Dendritic cell treated with granulocyte-macrophage colony-stimulating factor and Interleukin-4, amounts not matched to agents 40 ng/mL and 50 ng/mL, for 4 days (primary cell): Measurements from ENCODE around the gene QRICH2.

ENCODE experiments used
- H3K27ac Mint-ChIP-seq: one replicate; pipeline ENCODE4 v1.8.0; 2022; ENCODE audit warnings: mild to moderate bottlenecking, mixed read lengths
- H3K27me3 Mint-ChIP-seq: one replicate; pipeline ENCODE4 v1.8.0; 2022; ENCODE audit warnings: mild to moderate bottlenecking, mixed read lengths
- H3K36me3 Mint-ChIP-seq: one replicate; pipeline ENCODE4 v1.8.0; 2022; ENCODE audit warnings: low read depth, mixed read lengths
- H3K4me1 Mint-ChIP-seq: one replicate; pipeline ENCODE4 v1.8.0; 2022; ENCODE audit warnings: low read depth, mixed read lengths
- H3K4me3 Mint-ChIP-seq: one replicate; pipeline ENCODE4 v1.8.0; 2022; ENCODE audit warnings: mild to moderate bottlenecking, moderate library complexity, mixed read lengths
- H3K9me3 Mint-ChIP-seq: one replicate; pipeline ENCODE4 v1.8.0; 2022; ENCODE audit warnings: mixed read lengths
- intact Hi-C: fragments of 100-400 bp; cut with micrococcal nuclease; formaldehyde crosslinking; loops from one replicate; pipeline ENCODE4 v1.15.0; 2022

QRICH2 gene

GRCh38 chr17:76337413-76337777, 29.3 kb upstream of the QRICH2 start:
- Mint-ChIP-seq H3K9me3 (no peaks in the 10 kb centered on the region), H3K4me3 (no peak overlapping the region), H3K36me3 (peaks cover 33% of the 10 kb centered on the region), H3K4me1 (peaks cover 5% of the 10 kb centered on the region), H3K27ac (no peak overlapping the region), H3K27me3 (no peaks in the 10 kb centered on the region)
- intact Hi-C loops, result no loop called here

- intact Hi-C loops, result no loop called here
- Mint-ChIP-seq H3K4me3 (no peak overlapping the region), H3K4me1 (peaks cover 5% of the 10 kb centered on the region), H3K27ac (no peak overlapping the region), H3K27me3 (no peaks in the 10 kb centered on the region), H3K9me3 (no peaks in the 10 kb centered on the region), H3K36me3 (peaks cover 31% of the 10 kb centered on the region)
These were observed 28.8 kb upstream of the QRICH2 start for GRCh38 chr17:76336756-76337412.

- Mint-ChIP-seq H3K27me3 (no peaks in the 10 kb centered on the region), H3K27ac (no peak overlapping the region), H3K9me3 (no peaks in the 10 kb centered on the region), H3K36me3 (peaks cover 30% of the 10 kb centered on the region), H3K4me1 (peaks cover 5% of the 10 kb centered on the region), H3K4me3 (no peak overlapping the region)
- intact Hi-C loops, result no loop called here
These were observed 27.8 kb upstream of the QRICH2 start for GRCh38 chr17:76335716-76336381.

GRCh38 chr17:76333673-76334505, 25.8 kb upstream of the QRICH2 start:
- peaks cover 5% of the 10 kb centered on the region for H3K4me1 Mint-ChIP-seq
- H3K9me3 Mint-ChIP-seq, result no peaks in the 10 kb centered on the region
- H3K36me3 Mint-ChIP-seq, result peaks cover 31% of the 10 kb centered on the region
- H3K4me3 Mint-ChIP-seq, result no peak overlapping the region
- no peak overlapping the region for H3K27ac Mint-ChIP-seq
- intact Hi-C loops, result no loop called here
- no peaks in the 10 kb centered on the region for H3K27me3 Mint-ChIP-seq

GRCh38 chr17:76331083-76331482, 23.0 kb upstream of the QRICH2 start:
- Mint-ChIP-seq H3K4me1 (peaks cover 20% of the 10 kb centered on the region), H3K36me3 (peaks cover 52% of the 10 kb centered on the region), H3K9me3 (no peaks in the 10 kb centered on the region), H3K27me3 (no peaks in the 10 kb centered on the region), H3K27ac (no peak overlapping the region), H3K4me3 (no peak overlapping the region)
- intact Hi-C loops, result no loop called here

- no peak overlapping the region for H3K27ac Mint-ChIP-seq
- no peaks in the 10 kb centered on the region for H3K9me3 Mint-ChIP-seq
- intact Hi-C loops, result no loop called here
- H3K36me3 Mint-ChIP-seq, result peaks cover 66% of the 10 kb centered on the region
- H3K4me1 Mint-ChIP-seq, result peaks cover 20% of the 10 kb centered on the region
- no peak overlapping the region for H3K4me3 Mint-ChIP-seq
- H3K27me3 Mint-ChIP-seq, result no peaks in the 10 kb centered on the region
These were observed 21.6 kb upstream of the QRICH2 start for GRCh38 chr17:76329664-76330063.

- H3K27me3 Mint-ChIP-seq, result no peaks in the 10 kb centered on the region
- peak overlapping the region; percentile 72 for H3K27ac Mint-ChIP-seq
- no peaks in the 10 kb centered on the region for H3K9me3 Mint-ChIP-seq
- H3K36me3 Mint-ChIP-seq, result peaks cover 86% of the 10 kb centered on the region
- intact Hi-C loops, result no loop called here
- peak overlapping the region; percentile 39 for H3K4me3 Mint-ChIP-seq
- H3K4me1 Mint-ChIP-seq, result peaks cover 15% of the 10 kb centered on the region
These were observed 19.6 kb upstream of the QRICH2 start for GRCh38 chr17:76327696-76328095.

- Mint-ChIP-seq H3K27me3 (no peaks in the 10 kb centered on the region), H3K4me3 (no peak overlapping the region), H3K9me3 (no peaks in the 10 kb centered on the region), H3K27ac (no peak overlapping the region), H3K36me3 (peaks cover 91% of the 10 kb centered on the region), H3K4me1 (peaks cover 15% of the 10 kb centered on the region)
- intact Hi-C loops, result no loop called here
These were observed 18.2 kb upstream of the QRICH2 start for GRCh38 chr17:76326306-76326705.

GRCh38 chr17:76318586-76318985, 10.5 kb upstream of the QRICH2 start:
- Mint-ChIP-seq H3K9me3 (no peaks in the 10 kb centered on the region), H3K27me3 (no peaks in the 10 kb centered on the region), H3K36me3 (peaks cover 78% of the 10 kb centered on the region), H3K4me1 (no peaks in the 10 kb centered on the region), H3K27ac (no peak overlapping the region), H3K4me3 (no peak overlapping the region)
- intact Hi-C loops, result no loop called here

GRCh38 chr17:76317535-76317934, 9.5 kb upstream of the QRICH2 start:
- H3K36me3 Mint-ChIP-seq, result peaks cover 78% of the 10 kb centered on the region

GRCh38 chr17:76314392-76315227, 6.5 kb upstream of the QRICH2 start:
- peaks cover 77% of the 10 kb centered on the region for H3K36me3 Mint-ChIP-seq
- H3K27ac Mint-ChIP-seq, result no peak overlapping the region
- intact Hi-C loops, result no loop called here
- H3K4me1 Mint-ChIP-seq, result no peaks in the 10 kb centered on the region
- H3K9me3 Mint-ChIP-seq, result no peaks in the 10 kb centered on the region
- H3K27me3 Mint-ChIP-seq, result no peaks in the 10 kb centered on the region
- no peak overlapping the region for H3K4me3 Mint-ChIP-seq

More at GRCh38 chr17:76317535-76317934, 9.5 kb upstream of the QRICH2 start:
- Mint-ChIP-seq H3K27me3 (no peaks in the 10 kb centered on the region), H3K27ac (no peak overlapping the region), H3K4me3 (no peak overlapping the region), H3K4me1 (no peaks in the 10 kb centered on the region), H3K9me3 (no peaks in the 10 kb centered on the region)
- intact Hi-C loops, result no loop called here

- Mint-ChIP-seq H3K36me3 (peaks cover 80% of the 10 kb centered on the region), H3K27ac (no peak overlapping the region), H3K4me1 (no peaks in the 10 kb centered on the region), H3K27me3 (no peaks in the 10 kb centered on the region), H3K4me3 (no peak overlapping the region), H3K9me3 (no peaks in the 10 kb centered on the region)
- intact Hi-C loops, result no loop called here
These were observed 4.7 kb upstream of the QRICH2 start for GRCh38 chr17:76312735-76313134.

GRCh38 chr17:76309461-76309860, 1.4 kb upstream of the QRICH2 start:
- H3K27ac Mint-ChIP-seq, result no peak overlapping the region
- H3K4me1 Mint-ChIP-seq, result no peaks in the 10 kb centered on the region
- H3K36me3 Mint-ChIP-seq, result peaks cover 69% of the 10 kb centered on the region
- H3K27me3 Mint-ChIP-seq, result peaks cover 1% of the 10 kb centered on the region
- H3K9me3 Mint-ChIP-seq, result no peaks in the 10 kb centered on the region
- H3K4me3 Mint-ChIP-seq, result no peak overlapping the region
- intact Hi-C loops, result no loop called here
